ENCODE measurements around the gene COL8A1.

GRCh38 chr3:99693636-99694035 is 55.2 kb downstream of the COL8A1 start:
- no peak for TF ChIP-seq CTCF (conservative IDR thresholded peaks at IDR 0.05 in 1 of 2, IDR thresholded peaks at IDR 0.05 in 1 of 2; ENCODE audit: extremely low read depth in 1 of 2, insufficient read depth in 1 of 2, low read depth in 1 of 2, low read length in 2 of 2)
- no peak for TF ChIP-seq EZH2 (IDR thresholded peaks at IDR 0.05; ENCODE audit: borderline replicate concordance, low read length)
